ENCODE measurements around the gene SSBP3. TPM values are rescaled to one million over a fixed set of nuclear protein-coding genes. Genes with fewer than 3 reads are reported as not detected.

The SSBP3 gene
- total and polyA plus RNA-seq, 9 of the 15 experiments (the other 6 are each of a cell fraction or from before 2014, with no cell fraction given): 8.7 to 108 (median 33.8) TPM

- Histone ChIP-seq H3K4me3 (no peak overlapping the region), H3K9ac (ENCODE audit: insufficient read depth in 1 of 2, low read depth in 2 of 2, low read length in 2 of 2) (0 out of 4 replicates have a peak overlapping the region, but pooled peaks of 1 of the 2 experiments have one; percentile 10), H3K36me3 (ENCODE audit: control insufficient read depth, insufficient read depth, low read length) (peaks cover 79% of the 10 kb centered on the region), H3K27me3 (ENCODE audit: control insufficient read depth in 2 of 2, insufficient read depth in 2 of 2, low read length in 2 of 2) (no peaks in the 10 kb centered on the region), H3K79me2 (ENCODE audit: control insufficient read depth, insufficient read depth, low read length) (peaks cover 83% of the 10 kb centered on the region), H3K27ac (ENCODE audit: extremely low read depth, low read depth, low read length) (peak overlapping the region; percentile 39; the same call in 1 of the 3 replicates), H3K4me2 (ENCODE audit: insufficient read depth, low read length) (no peak overlapping the region), H3K9me1 (ENCODE audit: control insufficient read depth, insufficient read depth, low read length) (no peaks in the 10 kb centered on the region), H3K9me3 (replicated peaks; ENCODE audit: control insufficient read depth, insufficient read depth, low read depth, low read length) (no peaks in the 10 kb centered on the region), H3K4me1 (replicated peaks in 1 of 2; ENCODE audit: control insufficient read depth in 2 of 2, insufficient read depth in 2 of 2, low read length in 2 of 2) (peaks cover 5 to 21% of the 10 kb centered on the region in 2 experiments; a peak in 4 of 5 replicates), H2AFZ (ENCODE audit: low read depth, low read length) (no peak overlapping the region), H4K20me1 (replicated peaks; ENCODE audit: control insufficient read depth, insufficient read depth, low read length) (peaks cover 21% of the 10 kb centered on the region)
- WGBS (ENCODE audit: insufficient coverage, low coverage, missing lambda C conversion rate): 50% methylated on average over 3 of the region's 3 CpGs
- ATAC-seq: no peak
- POLR2A ChIA-PET: interaction anchor here (0.6 to 6.5 kb wide), 7 partner anchors 11 to 97 kb away, joined by 3 to 43 read pairs (median 4); no protein-coding TSS in a partner anchor
- DNase-seq (ENCODE audit: extremely low read depth in 1 of 4, low spot score in 3 of 4): no peak
- in situ Hi-C loops (cut with MboI): no loop called here
- intact Hi-C loops (cut with micrococcal nuclease): no loop called here
- no peak for FAIRE-seq
- no TSS peak for BruUV-seq (replicated peaks)
- CTCF ChIA-PET (ENCODE audit: low intra/inter-chr PET ratio): no interaction called here
- TF ChIP-seq RBM25 (IDR thresholded peaks at IDR 0.05; ENCODE audit: low read depth, low read length, severe bottlenecking) (peak; percentile 93), GABPB2 (CRISPR knock-in tag; conservative IDR thresholded peaks at IDR 0.05) (no peak), ZBTB33 (CRISPR knock-in tag; IDR thresholded peaks at IDR 0.05) (no peak), RREB1 (CRISPR knock-in tag; IDR thresholded peaks at IDR 0.05) (no peak), GATAD2B (IDR thresholded peaks at IDR 0.05; ENCODE audit: borderline replicate concordance) (no peak), ADNP (tag; IDR thresholded peaks at IDR 0.05) (peak; percentile 85), HDAC2 (IDR thresholded peaks at IDR 0.05) (peak; percentile 84; the same call in 1 of the 2 replicates), SMARCA5 (IDR thresholded peaks at IDR 0.05) (peak; percentile 82), KDM1A (IDR thresholded peaks at IDR 0.05) (peak; percentile 81 to 90), PTRF (tag; IDR thresholded peaks at IDR 0.05) (no peak), SRSF9 (IDR thresholded peaks at IDR 0.05; ENCODE audit: borderline replicate concordance, low read depth, low read length) (no peak), CBX1 (IDR thresholded peaks at IDR 0.05; ENCODE audit: low read depth) (0 out of 2 replicates have a peak, but pooled peaks have one; percentile 43), IRF1 (CRISPR knock-in tag; IDR thresholded peaks at IDR 0.05; ENCODE audit: borderline replicate concordance) (no peak), ZNF551 (CRISPR knock-in tag; IDR thresholded peaks at IDR 0.05) (no peak), RCOR1 (IDR thresholded peaks at IDR 0.05; ENCODE audit: borderline replicate concordance in 1 of 2, low read depth in 2 of 2, low read length in 2 of 2) (peak in 1 of 2 experiments; percentile 66; a peak in 2 of 4 replicates), TEAD1 (CRISPR knock-in tag; IDR thresholded peaks at IDR 0.05) (no peak)
Measured at GRCh38 chr1:54385727-54386022, 20.5 kb downstream of the SSBP3 start.
